PFSK-1 (cell line): ENCODE results near the gene GPR42.

ENCODE experiments used
- FOXP2 ChIP-seq: optimal IDR thresholded peaks from 2 replicates; pipeline ENCODE3; 2011; ENCODE audit warnings: borderline replicate concordance, control low read depth, inconsistent platforms; ENCODE audit not compliant: insufficient read depth; ENCODE audit errors: extremely low read length, extremely low read depth
- POLR2AphosphoS5 ChIP-seq: IDR thresholded peaks from 2 replicates; pipeline ENCODE4 v1.6.1; 2012; ENCODE audit warnings: low read depth, mild to moderate bottlenecking, control low read depth, low read length, moderate library complexity
- REST ChIP-seq, 2 experiments: IDR thresholded peaks; 2 replicates each; pipeline versions ENCODE4 v1.6.1 to v1.8.0; 2011 to 2012; ENCODE audit warnings: low read depth in 2 of 2, low read length in 2 of 2, control low read depth in 1 of 2, inconsistent platforms in 1 of 2, mild to moderate bottlenecking in 1 of 2, moderate library complexity in 1 of 2; ENCODE audit not compliant: insufficient read depth in 1 of 2
- SIN3A ChIP-seq: IDR thresholded peaks from 2 replicates; pipeline ENCODE4 v1.6.1; 2012; ENCODE audit warnings: mild to moderate bottlenecking, low read length, moderate library complexity, borderline replicate concordance; ENCODE audit not compliant: insufficient read depth
- TAF1 ChIP-seq: IDR thresholded peaks from 2 replicates; pipeline ENCODE4 v1.6.1; 2012; ENCODE audit warnings: low read length, control low read depth, borderline replicate concordance; ENCODE audit not compliant: insufficient read depth

GPR42 gene

GRCh38 chr19:35336166-35336955 is 34.5 kb upstream of the GPR42 start:
- TF ChIP-seq TAF1 (no peak), REST (IDR thresholded peaks at IDR 0.05; ENCODE audit: insufficient read depth in 1 of 2, low read depth in 2 of 2, low read length in 2 of 2) (no peak), FOXP2 (no peak), POLR2AphosphoS5 (no peak), SIN3A (no peak)

GRCh38 chr19:35337097-35337983 is 33.5 kb upstream of the GPR42 start:
- no peak for TF ChIP-seq REST (IDR thresholded peaks at IDR 0.05; ENCODE audit: insufficient read depth in 1 of 2, low read depth in 2 of 2, low read length in 2 of 2)
- TF ChIP-seq SIN3A = no peak
- TF ChIP-seq TAF1 = no peak
- no peak for TF ChIP-seq FOXP2
- TF ChIP-seq POLR2AphosphoS5 = no peak

GRCh38 chr19:35337984-35338296 is 32.9 kb upstream of the GPR42 start:
- TF ChIP-seq REST (IDR thresholded peaks at IDR 0.05; ENCODE audit: insufficient read depth in 1 of 2, low read depth in 2 of 2, low read length in 2 of 2) = no peak
- TF ChIP-seq FOXP2 = no peak
- no peak for TF ChIP-seq SIN3A
- TF ChIP-seq TAF1 = no peak
- TF ChIP-seq POLR2AphosphoS5 = no peak

- TF ChIP-seq POLR2AphosphoS5 (no peak), TAF1 (no peak), FOXP2 (no peak), REST (IDR thresholded peaks at IDR 0.05; ENCODE audit: insufficient read depth in 1 of 2, low read depth in 2 of 2, low read length in 2 of 2) (no peak), SIN3A (no peak)
These were observed 30.4 kb upstream of the GPR42 start for GRCh38 chr19:35340431-35340830.
